HCT116 (cell line): ENCODE results near the gene PPM1J.
"Not testable (repeated sequence)": the region's sequence is repeated elsewhere in the genome, so short reads cannot be mapped to it uniquely, and the experiment has no call there.

Source experiments
- CTCF ChIP-seq, 3 experiments: fragments of 200-600 bp in 1 of 3; sonication (generic) in 1 of 3; IDR thresholded peaks in 2 of 3; conservative IDR thresholded peaks in 1 of 3; 2 replicates each; pipeline ENCODE4 v1.5.1; 2012 to 2017; ENCODE audit warnings: low read depth in 2 of 3, low read length in 2 of 3, antibody characterized with exemption in 1 of 3, borderline replicate concordance in 1 of 3, control low read depth in 1 of 3, mild to moderate bottlenecking in 1 of 3, mixed read lengths in 1 of 3, mixed run types in 1 of 3, moderate library complexity in 1 of 3; ENCODE audit not compliant: insufficient read depth in 1 of 3
- EZH2 ChIP-seq: fragments of 200-600 bp; sonication (generic); IDR thresholded peaks from 2 replicates; pipeline ENCODE4 v1.6.1; 2017; ENCODE audit warnings: antibody characterized with exemption, mixed run types
- MAX ChIP-seq: IDR thresholded peaks from 2 replicates; pipeline ENCODE4 v1.6.1; 2012
- POLR2A ChIP-seq: IDR thresholded peaks from 2 replicates; pipeline ENCODE4 v1.7.0; 2011; ENCODE audit warnings: borderline replicate concordance; ENCODE audit not compliant: insufficient read depth, insufficient read length; ENCODE audit errors: extremely low read depth
- POLR2AphosphoS5 ChIP-seq: IDR thresholded peaks from 2 replicates; pipeline ENCODE4 v1.6.1; 2011; ENCODE audit warnings: mild to moderate bottlenecking, low read depth, low read length, moderate library complexity
- RAD21 ChIP-seq: IDR thresholded peaks from 2 replicates; pipeline ENCODE4 v1.6.1; 2012; ENCODE audit warnings: low read depth, mild to moderate bottlenecking
- REST ChIP-seq: IDR thresholded peaks from 2 replicates; pipeline ENCODE4 v1.6.1; 2012; ENCODE audit warnings: low read depth
- SIN3A ChIP-seq: IDR thresholded peaks from 2 replicates; pipeline ENCODE4 v1.6.1; 2012; ENCODE audit warnings: low read depth
- SP1 ChIP-seq: IDR thresholded peaks from 2 replicates; pipeline ENCODE4 v1.6.1; 2012; ENCODE audit warnings: low read depth
- SRF ChIP-seq: IDR thresholded peaks from 2 replicates; pipeline ENCODE4 v1.6.1; 2012; ENCODE audit warnings: low read depth
- TCF7L2 ChIP-seq: IDR thresholded peaks from 2 replicates; pipeline ENCODE4 v1.7.0; 2011; ENCODE audit warnings: borderline replicate concordance, inconsistent platforms; ENCODE audit not compliant: insufficient read depth, insufficient read length; ENCODE audit errors: extremely low read depth
- YY1 ChIP-seq: IDR thresholded peaks from 2 replicates; pipeline ENCODE4 v1.6.1; 2011; ENCODE audit warnings: low read length, low read depth, moderate library complexity, mild to moderate bottlenecking; ENCODE audit not compliant: insufficient replicate concordance; ENCODE audit errors: extremely low read depth
- TF ChIP-seq, protein P1 (sequence below): IDR thresholded peaks from 2 replicates; pipeline ENCODE4 v1.6.1; 2011; ENCODE audit warnings: mild to moderate bottlenecking, low read length, moderate library complexity; ENCODE audit not compliant: insufficient replicate concordance; ENCODE audit errors: extremely low read depth

- TF ChIP-seq POLR2A; CTCF (IDR thresholded peaks at IDR 0.05 in 2 of 3, conservative IDR thresholded peaks at IDR 0.05 in 1 of 3; ENCODE audit: borderline replicate concordance in 1 of 3, insufficient read depth in 1 of 3, low read depth in 2 of 3, low read length in 2 of 3); SIN3A; POLR2AphosphoS5; SRF; EZH2; MAX; REST; SP1; YY1; RAD21; TCF7L2: not testable (repeated sequence)
- TF ChIP-seq, protein P1, sequence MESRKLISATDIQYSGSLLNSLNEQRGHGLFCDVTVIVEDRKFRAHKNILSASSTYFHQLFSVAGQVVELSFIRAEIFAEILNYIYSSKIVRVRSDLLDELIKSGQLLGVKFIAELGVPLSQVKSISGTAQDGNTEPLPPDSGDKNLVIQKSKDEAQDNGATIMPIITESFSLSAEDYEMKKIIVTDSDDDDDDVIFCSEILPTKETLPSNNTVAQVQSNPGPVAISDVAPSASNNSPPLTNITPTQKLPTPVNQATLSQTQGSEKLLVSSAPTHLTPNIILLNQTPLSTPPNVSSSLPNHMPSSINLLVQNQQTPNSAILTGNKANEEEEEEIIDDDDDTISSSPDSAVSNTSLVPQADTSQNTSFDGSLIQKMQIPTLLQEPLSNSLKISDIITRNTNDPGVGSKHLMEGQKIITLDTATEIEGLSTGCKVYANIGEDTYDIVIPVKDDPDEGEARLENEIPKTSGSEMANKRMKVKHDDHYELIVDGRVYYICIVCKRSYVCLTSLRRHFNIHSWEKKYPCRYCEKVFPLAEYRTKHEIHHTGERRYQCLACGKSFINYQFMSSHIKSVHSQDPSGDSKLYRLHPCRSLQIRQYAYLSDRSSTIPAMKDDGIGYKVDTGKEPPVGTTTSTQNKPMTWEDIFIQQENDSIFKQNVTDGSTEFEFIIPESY, result not testable (repeated sequence)
Measured at GRCh38 chr1:112729011-112729410, 13.9 kb upstream of the PPM1J start.
